K562 (cell line): ENCODE results near the gene LGALS3. TPM values are rescaled to one million over a fixed set of nuclear protein-coding genes. Genes with fewer than 3 reads are reported as not detected.
A peak's percentile ranks its signal among the peaks of the same experiment; 100 is the strongest.

Experiments
- ADNP ChIP-seq: fragments of 200-800 bp; sonication (Bioruptor generic); IDR thresholded peaks from 2 replicates; pipeline ENCODE4 v1.6.1; 2016; ENCODE audit warnings: missing genetic modification characterization, missing compliant biosample characterization
- CREB1 ChIP-seq, 2 experiments: sonication (generic) in 1 of 2; formaldehyde crosslinking in 1 of 2; IDR thresholded peaks; 2 replicates each; pipeline versions ENCODE4 v1.6.1 to v1.8.0; 2012 to 2022; ENCODE audit warnings: inconsistent platforms in 1 of 2, mild to moderate bottlenecking in 1 of 2, missing genetic modification reagents in 1 of 2, moderate library complexity in 1 of 2
- HEY1 ChIP-seq: fragments of 250-450 bp; sonication (Bioruptor Pico); IDR thresholded peaks from 2 replicates; pipeline ENCODE4 v1.5.0; 2020; ENCODE audit warnings: mild to moderate bottlenecking, moderate library complexity, borderline replicate concordance
- MCM7 ChIP-seq, 2 experiments: fragments of 450-650 bp; IDR thresholded peaks; 2 replicates each; pipeline ENCODE4 v1.6.1; 2016 to 2018
- POLR2B ChIP-seq: fragments of 450-650 bp; IDR thresholded peaks from 2 replicates; pipeline ENCODE4 v1.6.1; 2018; ENCODE audit warnings: low read depth; ENCODE audit not compliant: partially characterized antibody
- TAF1 ChIP-seq: IDR thresholded peaks from 2 replicates; pipeline ENCODE4 v1.6.1; 2011; ENCODE audit warnings: mild to moderate bottlenecking, low read length, moderate library complexity; ENCODE audit not compliant: insufficient read depth, control insufficient read depth, severe bottlenecking; ENCODE audit errors: extremely low read depth
- polyA plus RNA-seq, 8 experiments: library from polyadenylated mRNA; depleted of rRNA in 4 of 8; stranded (reverse) in 5 of 8; unstranded in 3 of 8; fragments of >200 nt; fragmentation: Nextera tagmentation in 2 of 8; fragmentation: Illumina TruSeq in 1 of 8; extraction: Ambion mirVana in 2 of 8; extraction: Trizol in 1 of 8; gene quantifications; 2 replicates each; pipeline versions ENCODE4 v1.2.1 to v1.2.3, GENCODE V29; 2011 to 2014; ENCODE audit warnings: inconsistent platforms in 1 of 8, missing spikeins in 1 of 8
- total RNA-seq, 7 experiments: library from RNA; depleted of rRNA in 6 of 7; stranded (reverse); fragments of >200 nt in 6 of 7; fragmentation: Illumina TruSeq in 2 of 7; extraction: Trizol in 2 of 7; gene quantifications; 2 replicates each; pipeline versions ENCODE4 v1.2.1 to v1.2.3, GENCODE V29; 2011 to 2021; ENCODE audit warnings: low replicate concordance in 1 of 7
- TF ChIP-seq, protein P1 (sequence below), 2 experiments: fragments of 450-650 bp in 1 of 2; sonication (generic) in 1 of 2; formaldehyde crosslinking in 1 of 2; IDR thresholded peaks; 2 replicates each; pipeline versions ENCODE4 v1.7.1 to v1.9.0; 2016 to 2022; ENCODE audit warnings: inconsistent platforms in 1 of 2, mild to moderate bottlenecking in 1 of 2, missing genetic modification reagents in 1 of 2
- TF ChIP-seq, protein P2 (sequence below): fragments of 250-450 bp; sonication (Bioruptor Pico); IDR thresholded peaks from 2 replicates; pipeline ENCODE4 v1.4.0; 2020; ENCODE audit warnings: mild to moderate bottlenecking, moderate library complexity
- TF ChIP-seq, protein P3 (sequence below), 2 experiments: IDR thresholded peaks in 1 of 2; conservative IDR thresholded peaks in 1 of 2; 2 replicates each; pipeline ENCODE4 v1.6.1; 2016; ENCODE audit warnings: low read depth in 2 of 2, mild to moderate bottlenecking in 1 of 2, missing compliant biosample characterization in 1 of 2, missing genetic modification characterization in 1 of 2, moderate library complexity in 1 of 2

LGALS3 gene
- total and polyA plus RNA-seq, 9 of the 15 experiments (the other 6 are each of a cell fraction or from before 2014, with no cell fraction given) = 0.04 to 1.9 (median 1.1) TPM

DNA sequence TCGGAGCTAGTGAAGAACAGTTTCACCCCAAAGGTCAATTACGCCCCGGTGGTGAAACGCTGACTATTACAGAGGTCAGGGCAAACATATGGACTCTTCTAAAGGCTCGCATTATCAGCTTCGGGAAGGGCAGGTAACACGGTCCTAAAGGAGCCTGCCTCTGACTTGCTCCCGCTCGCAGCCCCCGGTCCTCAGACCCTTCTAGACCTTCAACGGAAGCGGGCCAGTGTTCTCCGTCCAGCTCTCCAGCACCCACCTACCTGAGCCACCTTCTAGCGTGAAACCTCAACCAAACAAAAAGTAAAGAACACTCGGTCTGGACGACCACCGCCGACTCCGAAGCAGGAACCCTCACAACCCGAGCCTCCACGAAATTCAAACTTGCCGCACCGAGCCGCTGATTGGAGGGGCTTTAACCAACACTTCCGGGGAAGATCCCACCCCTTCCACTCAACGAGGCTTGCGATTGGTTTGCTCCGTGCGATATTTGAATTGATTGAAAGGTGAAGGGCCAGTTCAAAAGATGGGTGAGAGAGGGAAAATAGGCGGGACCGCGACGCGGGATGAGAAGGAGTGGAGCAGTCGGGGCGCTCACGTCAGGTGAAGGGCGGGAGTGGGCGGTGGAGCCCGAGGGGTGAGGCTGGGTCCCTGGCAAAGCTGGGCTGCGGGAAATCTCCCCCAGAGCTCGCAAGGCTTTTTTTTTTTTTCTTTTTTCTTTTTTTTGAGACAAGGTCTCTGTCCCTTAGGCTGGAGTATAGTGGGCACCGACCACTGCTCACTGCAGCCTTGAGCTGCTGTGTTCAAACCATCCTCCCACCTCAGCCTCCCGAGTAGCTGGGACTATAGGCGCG, 62.4 kb downstream of the LGALS3 start, which contains the start of gene DLGAP5 (continued):
- TF ChIP-seq, protein P1, sequence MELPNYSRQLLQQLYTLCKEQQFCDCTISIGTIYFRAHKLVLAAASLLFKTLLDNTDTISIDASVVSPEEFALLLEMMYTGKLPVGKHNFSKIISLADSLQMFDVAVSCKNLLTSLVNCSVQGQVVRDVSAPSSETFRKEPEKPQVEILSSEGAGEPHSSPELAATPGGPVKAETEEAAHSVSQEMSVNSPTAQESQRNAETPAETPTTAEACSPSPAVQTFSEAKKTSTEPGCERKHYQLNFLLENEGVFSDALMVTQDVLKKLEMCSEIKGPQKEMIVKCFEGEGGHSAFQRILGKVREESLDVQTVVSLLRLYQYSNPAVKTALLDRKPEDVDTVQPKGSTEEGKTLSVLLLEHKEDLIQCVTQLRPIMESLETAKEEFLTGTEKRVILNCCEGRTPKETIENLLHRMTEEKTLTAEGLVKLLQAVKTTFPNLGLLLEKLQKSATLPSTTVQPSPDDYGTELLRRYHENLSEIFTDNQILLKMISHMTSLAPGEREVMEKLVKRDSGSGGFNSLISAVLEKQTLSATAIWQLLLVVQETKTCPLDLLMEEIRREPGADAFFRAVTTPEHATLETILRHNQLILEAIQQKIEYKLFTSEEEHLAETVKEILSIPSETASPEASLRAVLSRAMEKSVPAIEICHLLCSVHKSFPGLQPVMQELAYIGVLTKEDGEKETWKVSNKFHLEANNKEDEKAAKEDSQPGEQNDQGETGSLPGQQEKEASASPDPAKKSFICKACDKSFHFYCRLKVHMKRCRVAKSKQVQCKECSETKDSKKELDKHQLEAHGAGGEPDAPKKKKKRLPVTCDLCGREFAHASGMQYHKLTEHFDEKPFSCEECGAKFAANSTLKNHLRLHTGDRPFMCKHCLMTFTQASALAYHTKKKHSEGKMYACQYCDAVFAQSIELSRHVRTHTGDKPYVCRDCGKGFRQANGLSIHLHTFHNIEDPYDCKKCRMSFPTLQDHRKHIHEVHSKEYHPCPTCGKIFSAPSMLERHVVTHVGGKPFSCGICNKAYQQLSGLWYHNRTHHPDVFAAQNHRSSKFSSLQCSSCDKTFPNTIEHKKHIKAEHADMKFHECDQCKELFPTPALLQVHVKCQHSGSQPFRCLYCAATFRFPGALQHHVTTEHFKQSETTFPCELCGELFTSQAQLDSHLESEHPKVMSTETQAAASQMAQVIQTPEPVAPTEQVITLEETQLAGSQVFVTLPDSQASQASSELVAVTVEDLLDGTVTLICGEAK (IDR thresholded peaks at IDR 0.05) = peak; percentile 90
- TF ChIP-seq, protein P1 (CRISPR knock-in tag; IDR thresholded peaks at IDR 0.05) = no peak
- TF ChIP-seq HEY1 (CRISPR knock-in tag) (no peak), ADNP (no peak), POLR2B (peak; percentile 65), TAF1 (peak; percentile 53), CREB1 (IDR thresholded peaks at IDR 0.05) (no peak), CREB1 (CRISPR knock-in tag; IDR thresholded peaks at IDR 0.05) (peak; percentile 45; the same call in 1 of the 2 replicates), MCM7 (IDR thresholded peaks at IDR 0.05) (no peak)
- TF ChIP-seq, protein P2, sequence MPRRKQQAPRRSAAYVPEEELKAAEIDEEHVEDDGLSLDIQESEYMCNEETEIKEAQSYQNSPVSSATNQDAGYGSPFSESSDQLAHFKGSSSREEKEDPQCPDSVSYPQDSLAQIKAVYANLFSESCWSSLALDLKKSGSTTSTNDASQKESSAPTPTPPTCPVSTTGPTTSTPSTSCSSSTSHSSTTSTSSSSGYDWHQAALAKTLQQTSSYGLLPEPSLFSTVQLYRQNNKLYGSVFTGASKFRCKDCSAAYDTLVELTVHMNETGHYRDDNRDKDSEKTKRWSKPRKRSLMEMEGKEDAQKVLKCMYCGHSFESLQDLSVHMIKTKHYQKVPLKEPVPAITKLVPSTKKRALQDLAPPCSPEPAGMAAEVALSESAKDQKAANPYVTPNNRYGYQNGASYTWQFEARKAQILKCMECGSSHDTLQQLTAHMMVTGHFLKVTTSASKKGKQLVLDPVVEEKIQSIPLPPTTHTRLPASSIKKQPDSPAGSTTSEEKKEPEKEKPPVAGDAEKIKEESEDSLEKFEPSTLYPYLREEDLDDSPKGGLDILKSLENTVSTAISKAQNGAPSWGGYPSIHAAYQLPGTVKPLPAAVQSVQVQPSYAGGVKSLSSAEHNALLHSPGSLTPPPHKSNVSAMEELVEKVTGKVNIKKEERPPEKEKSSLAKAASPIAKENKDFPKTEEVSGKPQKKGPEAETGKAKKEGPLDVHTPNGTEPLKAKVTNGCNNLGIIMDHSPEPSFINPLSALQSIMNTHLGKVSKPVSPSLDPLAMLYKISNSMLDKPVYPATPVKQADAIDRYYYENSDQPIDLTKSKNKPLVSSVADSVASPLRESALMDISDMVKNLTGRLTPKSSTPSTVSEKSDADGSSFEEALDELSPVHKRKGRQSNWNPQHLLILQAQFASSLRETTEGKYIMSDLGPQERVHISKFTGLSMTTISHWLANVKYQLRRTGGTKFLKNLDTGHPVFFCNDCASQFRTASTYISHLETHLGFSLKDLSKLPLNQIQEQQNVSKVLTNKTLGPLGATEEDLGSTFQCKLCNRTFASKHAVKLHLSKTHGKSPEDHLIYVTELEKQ (CRISPR knock-in tag) = no peak
- TF ChIP-seq, protein P3, sequence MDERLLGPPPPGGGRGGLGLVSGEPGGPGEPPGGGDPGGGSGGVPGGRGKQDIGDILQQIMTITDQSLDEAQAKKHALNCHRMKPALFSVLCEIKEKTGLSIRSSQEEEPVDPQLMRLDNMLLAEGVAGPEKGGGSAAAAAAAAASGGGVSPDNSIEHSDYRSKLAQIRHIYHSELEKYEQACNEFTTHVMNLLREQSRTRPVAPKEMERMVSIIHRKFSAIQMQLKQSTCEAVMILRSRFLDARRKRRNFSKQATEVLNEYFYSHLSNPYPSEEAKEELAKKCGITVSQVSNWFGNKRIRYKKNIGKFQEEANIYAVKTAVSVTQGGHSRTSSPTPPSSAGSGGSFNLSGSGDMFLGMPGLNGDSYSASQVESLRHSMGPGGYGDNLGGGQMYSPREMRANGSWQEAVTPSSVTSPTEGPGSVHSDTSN (CRISPR knock-in tag; IDR thresholded peaks at IDR 0.05; ENCODE audit: low read depth) = peak; percentile 58
- TF ChIP-seq, protein P3 (tag; conservative IDR thresholded peaks at IDR 0.05; ENCODE audit: low read depth) = peak; percentile 95
